ENCODE results near the gene CACNB4. TPM values are rescaled to one million over a fixed set of nuclear protein-coding genes. Genes with fewer than 3 reads are reported as not detected.
"Not testable (repeated sequence)": the region's sequence is repeated elsewhere in the genome, so short reads cannot be mapped to it uniquely, and the experiment has no call there.

Gene CACNB4
- total RNA-seq, 2 experiments from 2014 or later: 0.36 to 0.71 TPM

DNA sequence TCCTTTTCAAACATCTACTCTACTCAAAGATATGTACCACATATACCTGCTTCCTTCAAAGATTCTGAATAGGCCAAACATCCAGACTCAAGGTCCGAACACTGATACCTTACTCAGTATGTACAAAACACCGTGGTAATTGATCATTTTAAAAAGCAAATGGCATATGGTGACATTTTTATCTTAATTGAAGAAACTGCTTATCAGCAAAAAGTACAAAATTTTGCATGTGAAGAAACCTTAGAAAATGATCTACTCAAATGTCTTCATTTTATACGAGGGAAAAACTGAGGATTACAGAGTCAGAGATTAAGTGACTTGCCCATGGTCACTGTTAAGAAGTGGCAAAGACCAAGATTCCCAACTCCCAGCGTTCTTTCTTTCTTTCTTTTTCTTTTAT, 133.0 kb downstream of the CACNB4 start:
- Mint-ChIP-seq H3K36me3 (no peaks in the 10 kb centered on the region), H3K27me3 (no peaks in the 10 kb centered on the region), H3K27ac (no peak overlapping the region), H3K4me1 (no peaks in the 10 kb centered on the region), H3K4me3 (no peak overlapping the region), H3K9me3 (no peaks in the 10 kb centered on the region)
- ATAC-seq (ENCODE audit: low read depth) (no peak), DNase-seq (no peak)
- POLR2A ChIA-PET: no interaction called here

DNA sequence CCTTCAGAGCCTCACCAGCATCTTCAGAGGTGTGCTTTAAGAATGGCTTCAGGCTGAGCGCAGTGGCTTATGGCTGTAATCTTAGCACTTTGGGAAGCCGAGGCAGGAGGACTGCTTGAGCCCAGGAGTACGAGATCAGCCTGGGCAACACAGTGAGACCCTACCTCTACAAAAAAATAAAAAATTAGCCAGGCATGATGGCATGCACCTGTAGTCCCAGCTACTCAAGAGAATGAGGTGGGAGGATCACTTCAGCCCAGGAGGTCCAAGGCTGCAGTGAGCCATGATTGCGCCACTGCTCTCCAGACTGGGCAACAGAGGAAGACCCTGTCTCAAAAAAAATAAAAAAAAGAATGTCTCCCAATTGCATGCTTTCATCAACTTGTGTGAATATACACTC, 137.3 kb downstream of the CACNB4 start:
- no peak for ATAC-seq (ENCODE audit: low read depth)
- DNase-seq: no peak
- Mint-ChIP-seq H3K36me3 (no peaks in the 10 kb centered on the region), H3K27me3 (no peaks in the 10 kb centered on the region), H3K9me3 (no peaks in the 10 kb centered on the region), H3K4me1 (no peaks in the 10 kb centered on the region), H3K4me3 (no peak overlapping the region), H3K27ac (no peak overlapping the region)
- POLR2A ChIA-PET: no interaction called here

DNA sequence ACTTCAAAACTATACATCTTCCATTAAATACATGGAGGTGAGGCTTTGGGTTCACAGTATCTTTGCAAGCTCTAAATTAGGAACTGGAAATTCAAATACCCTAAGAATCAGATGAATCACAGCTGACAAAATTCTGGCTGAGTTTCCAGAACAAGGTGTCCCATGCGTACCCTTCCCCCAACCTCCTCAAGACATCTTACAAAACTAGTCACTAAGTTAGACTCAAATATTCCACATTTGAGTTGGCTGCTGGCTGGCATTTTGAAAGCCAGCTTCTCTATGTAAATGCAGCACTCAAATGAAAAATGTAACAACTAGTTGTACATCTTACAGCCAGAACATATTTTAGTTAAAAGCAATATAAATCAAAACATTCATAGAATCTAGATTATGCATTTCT, 139.6 kb downstream of the CACNB4 start:
- no peaks in the 10 kb centered on the region for H3K36me3 Mint-ChIP-seq
- ATAC-seq (ENCODE audit: low read depth): no peak
- H3K27ac Mint-ChIP-seq: no peak overlapping the region
- no peaks in the 10 kb centered on the region for H3K4me1 Mint-ChIP-seq
- H3K4me3 Mint-ChIP-seq: no peak overlapping the region
- no peak for DNase-seq
- no peaks in the 10 kb centered on the region for H3K9me3 Mint-ChIP-seq
- H3K27me3 Mint-ChIP-seq: no peaks in the 10 kb centered on the region
- POLR2A ChIA-PET: no interaction called here

DNA sequence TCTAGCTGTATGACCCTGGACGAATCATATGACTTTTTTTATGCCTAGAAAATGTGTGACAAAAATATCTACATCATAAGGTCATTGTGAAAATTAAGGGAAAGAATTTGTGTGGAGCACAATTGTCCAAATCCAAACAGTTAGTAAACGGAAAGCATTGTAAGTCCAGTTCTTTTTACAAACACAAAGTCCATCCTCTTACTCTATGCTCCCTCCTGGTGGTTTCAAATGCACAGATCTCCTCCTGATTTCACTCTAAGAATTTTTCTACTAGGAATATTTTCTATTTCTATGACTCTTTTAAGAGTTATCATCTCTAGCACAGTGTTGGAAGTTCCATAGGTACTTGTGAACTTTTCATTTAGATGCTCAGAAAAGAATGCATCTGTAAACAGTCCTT, 145.4 kb downstream of the CACNB4 start:
- H3K27me3 Mint-ChIP-seq: peaks cover 8% of the 10 kb centered on the region
- DNase-seq: no peak
- POLR2A ChIA-PET: no interaction called here
- no peaks in the 10 kb centered on the region for H3K9me3 Mint-ChIP-seq
- ATAC-seq (ENCODE audit: low read depth): no peak
- H3K4me3 Mint-ChIP-seq: no peak overlapping the region
- no peaks in the 10 kb centered on the region for H3K4me1 Mint-ChIP-seq
- H3K27ac Mint-ChIP-seq: no peak overlapping the region
- H3K36me3 Mint-ChIP-seq: no peaks in the 10 kb centered on the region

DNA sequence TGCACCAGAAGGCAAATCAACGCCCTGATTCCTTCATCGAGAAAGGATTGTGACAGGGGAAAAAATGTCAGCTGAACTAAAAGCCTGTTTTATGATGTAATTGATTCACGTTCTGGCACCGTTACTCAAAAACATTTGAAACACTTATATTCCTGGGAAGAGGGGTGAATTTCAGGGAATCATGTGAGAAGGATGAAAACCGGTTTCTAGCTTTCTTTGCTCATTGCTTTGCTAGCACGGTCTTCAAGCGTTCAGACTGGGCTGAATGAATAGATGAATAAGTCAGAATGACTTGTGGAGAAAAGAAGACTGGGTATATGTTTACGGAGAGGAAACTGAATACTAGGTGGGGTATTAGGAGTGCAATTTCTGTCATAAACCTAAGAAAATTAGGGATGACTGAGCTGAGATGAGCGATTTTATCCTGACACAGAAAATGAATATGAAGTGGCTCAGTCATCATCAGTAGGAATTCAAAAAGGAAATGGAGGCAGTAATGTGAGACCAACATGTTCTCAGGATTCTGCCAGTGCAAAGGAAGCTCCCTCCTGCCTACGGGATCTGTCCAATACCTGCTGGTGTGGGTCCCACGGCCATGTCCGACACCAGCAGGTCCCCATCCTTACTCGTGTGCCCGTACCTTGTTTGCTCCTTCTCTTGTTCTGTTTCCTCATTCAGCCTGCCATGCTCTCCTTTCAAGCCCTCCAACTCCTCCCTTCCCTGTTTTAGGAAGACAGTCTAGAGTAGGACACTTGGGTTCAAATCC, 146.0 kb downstream of the CACNB4 start:
- no peaks in the 10 kb centered on the region for H3K4me1 Mint-ChIP-seq
- POLR2A ChIA-PET: no interaction called here
- no peaks in the 10 kb centered on the region for H3K9me3 Mint-ChIP-seq

DNA sequence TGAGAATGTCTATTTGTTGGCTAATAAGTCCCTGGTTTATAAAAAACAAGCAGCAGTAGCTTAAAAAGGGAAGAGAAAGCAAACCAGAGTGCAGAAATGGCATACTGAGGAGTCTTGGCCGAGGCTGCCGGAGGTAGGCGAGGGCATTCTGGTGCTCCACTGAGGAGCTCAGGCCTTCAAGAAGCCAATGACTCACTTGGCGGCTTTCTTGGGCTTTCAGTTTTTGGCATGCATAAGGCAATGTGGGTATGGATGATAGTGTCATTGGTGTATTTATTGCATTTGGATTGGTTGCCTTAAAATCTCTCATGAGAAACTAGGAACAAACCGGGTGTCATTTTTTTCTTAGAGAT, 151.1 kb downstream of the CACNB4 start:
- H3K27ac Mint-ChIP-seq: no peak overlapping the region
- peaks cover 3% of the 10 kb centered on the region for H3K9me3 Mint-ChIP-seq
- no peak overlapping the region for H3K4me3 Mint-ChIP-seq
- H3K27me3 Mint-ChIP-seq: peaks cover 5% of the 10 kb centered on the region
- no peak for DNase-seq
- H3K36me3 Mint-ChIP-seq: no peaks in the 10 kb centered on the region
- H3K4me1 Mint-ChIP-seq: peaks cover 3% of the 10 kb centered on the region
- POLR2A ChIA-PET: no interaction called here
- ATAC-seq (ENCODE audit: low read depth): no peak

More for the DNA sequence above, 146.0 kb downstream of the CACNB4 start:
- H3K27ac Mint-ChIP-seq: no peak overlapping the region
- H3K36me3 Mint-ChIP-seq: no peaks in the 10 kb centered on the region
- ATAC-seq (ENCODE audit: low read depth) (no peak), DNase-seq (no peak)
- peaks cover 8% of the 10 kb centered on the region for H3K27me3 Mint-ChIP-seq
- no peak overlapping the region for H3K4me3 Mint-ChIP-seq

DNA sequence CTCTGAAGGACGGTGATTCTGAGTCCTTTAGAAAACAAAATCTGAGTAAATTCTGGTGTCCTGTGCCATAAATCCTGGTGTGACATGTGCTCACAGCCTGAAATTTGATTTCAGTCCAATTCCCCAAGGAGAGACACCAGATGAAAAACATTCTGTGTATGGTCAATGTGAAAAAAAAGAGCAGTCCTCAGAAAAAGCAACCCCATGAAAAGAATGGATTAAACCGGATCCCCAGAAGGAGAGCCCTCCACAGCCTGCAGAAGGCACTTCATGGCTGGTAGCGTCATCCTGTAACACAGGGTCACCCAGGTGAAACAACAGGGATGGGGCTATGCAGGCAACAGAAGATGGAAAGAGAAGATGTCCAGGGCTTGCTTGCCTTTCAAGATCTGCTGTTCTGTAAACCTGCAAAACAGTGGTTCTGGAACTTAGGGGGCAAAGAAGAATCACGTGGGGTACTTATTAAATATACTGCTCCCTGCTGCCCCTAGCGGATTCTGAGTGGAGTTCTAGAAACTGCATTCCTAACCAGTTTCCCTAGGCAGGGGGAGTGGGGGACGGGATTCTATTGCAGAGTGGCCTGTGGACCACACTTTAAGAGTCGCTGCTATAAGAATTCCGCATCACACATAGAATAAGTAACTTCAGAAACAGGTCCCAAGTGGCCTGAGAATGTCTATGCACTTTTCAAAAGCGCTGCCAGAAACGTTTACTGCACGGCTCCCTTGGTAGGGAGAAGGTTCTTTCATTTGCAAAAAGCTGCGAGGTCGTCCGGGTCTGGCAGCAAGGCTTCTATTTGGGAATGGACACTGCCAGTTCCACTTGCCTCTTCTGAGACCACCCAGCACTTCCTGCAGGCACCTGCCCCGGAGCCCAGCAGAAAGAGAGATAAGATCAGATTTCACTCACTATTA, 151.7 kb downstream of the CACNB4 start:
- Mint-ChIP-seq H3K36me3 (no peaks in the 10 kb centered on the region), H3K27me3 (peaks cover 5% of the 10 kb centered on the region), H3K9me3 (peaks cover 5% of the 10 kb centered on the region), H3K27ac (no peak overlapping the region), H3K4me1 (peaks cover 3% of the 10 kb centered on the region), H3K4me3 (no peak overlapping the region)
- POLR2A ChIA-PET: no interaction called here
- ATAC-seq (ENCODE audit: low read depth) (peak; percentile 30), DNase-seq (no peak)

DNA sequence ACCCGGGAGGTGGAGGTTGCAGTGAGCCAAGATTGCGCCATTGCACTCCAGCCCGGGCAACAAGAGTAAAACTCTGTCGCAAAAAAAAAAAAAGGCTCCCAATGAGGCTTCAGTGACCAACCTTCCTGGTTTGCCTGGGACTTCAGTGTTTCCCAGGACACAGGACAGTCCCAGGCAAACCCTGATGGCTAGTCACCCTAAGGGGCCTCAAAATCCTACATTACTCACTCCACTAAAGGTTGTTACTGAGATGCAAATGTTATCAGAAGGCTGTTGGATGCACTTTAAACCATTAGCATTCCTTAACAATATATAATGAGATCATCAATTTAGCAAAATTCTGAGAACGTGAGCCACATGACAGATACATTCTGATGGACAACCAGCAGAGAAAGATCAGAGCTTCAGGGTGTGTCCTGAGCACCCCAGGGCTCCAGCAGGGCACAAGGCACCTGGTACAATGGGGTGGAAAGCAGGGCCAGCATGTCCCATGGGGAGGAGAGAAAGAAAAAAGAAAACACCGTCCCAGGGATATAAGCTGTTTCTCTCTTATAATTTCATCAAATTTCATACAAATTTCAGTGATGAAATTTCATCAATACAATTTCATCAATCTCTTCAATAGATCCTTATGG, 152.5 kb downstream of the CACNB4 start:
- H3K9me3 Mint-ChIP-seq: peaks cover 9% of the 10 kb centered on the region
- DNase-seq (no peak), ATAC-seq (ENCODE audit: low read depth) (no peak)
- H3K27me3 Mint-ChIP-seq: peaks cover 5% of the 10 kb centered on the region
- H3K27ac Mint-ChIP-seq: no peak overlapping the region
- POLR2A ChIA-PET: no interaction called here
- H3K4me3 Mint-ChIP-seq: no peak overlapping the region
- no peaks in the 10 kb centered on the region for H3K36me3 Mint-ChIP-seq
- H3K4me1 Mint-ChIP-seq: peaks cover 3% of the 10 kb centered on the region

DNA sequence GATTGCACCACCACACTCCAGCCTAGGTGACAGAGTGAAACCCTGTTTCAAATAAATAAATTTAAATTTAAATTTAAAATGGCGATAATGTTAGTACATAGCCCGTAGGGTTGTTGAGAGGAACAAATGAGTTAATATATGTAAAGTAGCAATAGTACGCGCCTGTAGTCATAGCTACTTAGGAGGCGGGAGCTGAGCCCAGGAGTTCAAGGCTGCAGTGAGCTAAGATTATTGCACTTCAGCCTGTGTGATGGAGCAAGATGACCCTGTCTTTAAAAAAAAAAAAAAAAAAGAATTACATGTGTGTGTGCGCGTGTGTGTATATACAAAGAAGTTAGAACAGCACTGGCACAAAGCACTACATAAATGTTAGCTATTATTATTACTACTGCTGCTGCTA, 153.2 kb downstream of the CACNB4 start:
- Mint-ChIP-seq H3K9me3 (peaks cover 9% of the 10 kb centered on the region), H3K27ac (no peak overlapping the region), H3K4me1 (peaks cover 3% of the 10 kb centered on the region), H3K4me3 (no peak overlapping the region), H3K36me3 (no peaks in the 10 kb centered on the region), H3K27me3 (peaks cover 2% of the 10 kb centered on the region)
- no peak for DNase-seq
- no peak for ATAC-seq (ENCODE audit: low read depth)
- POLR2A ChIA-PET: no interaction called here

DNA sequence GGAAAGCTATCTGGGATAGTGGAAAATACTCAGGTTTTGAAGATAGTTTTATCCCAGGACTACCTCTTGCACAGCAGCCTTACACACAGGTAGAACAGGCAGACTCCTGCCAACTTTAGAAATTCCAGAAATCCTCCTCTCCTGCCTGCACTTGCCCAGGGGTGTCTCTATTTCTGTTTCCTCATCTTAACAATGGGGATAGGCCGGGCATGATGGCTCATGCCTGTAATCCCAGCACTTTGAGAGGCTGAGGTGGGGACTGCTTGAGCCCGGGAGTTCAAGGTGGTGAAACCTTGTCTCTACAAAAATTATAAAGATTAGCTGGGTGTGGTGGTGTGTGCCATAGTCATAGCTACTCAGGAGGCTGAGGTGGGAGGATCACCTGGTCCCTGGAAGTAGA, 153.7 kb downstream of the CACNB4 start:
- POLR2A ChIA-PET: no interaction called here
- Mint-ChIP-seq H3K36me3 (no peaks in the 10 kb centered on the region), H3K27ac (no peak overlapping the region), H3K4me1 (peaks cover 3% of the 10 kb centered on the region), H3K9me3 (peaks cover 9% of the 10 kb centered on the region), H3K27me3 (peaks cover 2% of the 10 kb centered on the region), H3K4me3 (no peak overlapping the region)
- ATAC-seq (ENCODE audit: low read depth): no peak
- no peak for DNase-seq

DNA sequence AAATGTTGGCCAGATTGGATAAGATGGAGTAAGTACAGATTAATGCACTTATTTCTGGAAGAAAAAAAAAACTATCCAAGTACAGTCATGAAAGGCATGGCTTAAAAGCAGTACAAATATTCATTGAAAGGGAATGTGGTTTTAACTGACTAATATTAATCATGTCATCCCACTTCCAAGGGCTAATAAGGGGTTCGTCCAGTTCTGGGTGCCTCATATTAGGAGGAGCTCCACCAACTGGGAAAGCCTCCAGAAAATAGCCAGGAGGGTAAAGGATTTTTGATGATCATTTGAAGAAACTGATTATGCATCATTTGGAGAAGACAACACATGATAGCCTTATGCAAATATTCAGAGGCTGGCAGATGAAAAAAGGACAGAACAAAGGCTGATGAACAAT, 155.4 kb downstream of the CACNB4 start:
- ATAC-seq (ENCODE audit: low read depth): no peak
- no peak overlapping the region for H3K4me3 Mint-ChIP-seq
- H3K4me1 Mint-ChIP-seq: peaks cover 3% of the 10 kb centered on the region
- H3K27me3 Mint-ChIP-seq: peaks cover 10% of the 10 kb centered on the region
- no peak overlapping the region for H3K27ac Mint-ChIP-seq
- POLR2A ChIA-PET: interaction anchor here (0.6 kb wide), 1 partner anchor 365 kb away, joined by 3 read pairs; no protein-coding TSS in a partner anchor
- no peaks in the 10 kb centered on the region for H3K36me3 Mint-ChIP-seq
- peaks cover 9% of the 10 kb centered on the region for H3K9me3 Mint-ChIP-seq
- no peak for DNase-seq

DNA sequence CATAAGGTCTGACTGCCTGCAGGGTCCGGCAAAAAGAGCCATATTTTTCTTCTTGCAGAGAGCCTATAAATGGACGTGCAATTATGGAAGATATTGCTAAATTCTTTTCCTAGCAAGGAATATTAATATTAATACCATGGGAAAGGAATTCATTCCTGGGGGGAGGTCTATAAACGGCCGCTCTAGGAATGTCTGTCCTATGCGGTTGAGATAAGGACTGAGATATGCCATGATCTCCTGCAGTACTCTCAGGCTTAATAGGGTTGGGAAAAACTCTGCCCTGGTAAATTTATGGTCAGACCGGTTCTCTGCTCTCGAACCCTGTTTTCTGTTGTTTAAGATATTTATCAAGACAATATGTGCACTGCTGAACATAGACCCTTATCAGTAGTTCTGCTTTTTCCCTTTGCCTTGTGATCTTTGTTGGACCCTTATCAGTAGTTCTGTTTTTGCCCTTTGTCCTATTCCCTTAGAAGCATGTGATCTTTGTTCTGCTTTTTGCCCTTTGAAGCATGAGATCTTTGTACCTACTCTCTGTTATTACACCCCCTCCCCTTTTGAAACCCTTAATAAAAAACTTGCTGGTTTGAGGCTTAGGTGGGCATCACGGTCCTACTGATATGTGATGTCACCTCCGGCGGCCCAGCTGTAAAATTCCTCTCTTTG, 156.2 kb downstream of the CACNB4 start:
- H3K27ac Mint-ChIP-seq: not testable (repeated sequence)

DNA sequence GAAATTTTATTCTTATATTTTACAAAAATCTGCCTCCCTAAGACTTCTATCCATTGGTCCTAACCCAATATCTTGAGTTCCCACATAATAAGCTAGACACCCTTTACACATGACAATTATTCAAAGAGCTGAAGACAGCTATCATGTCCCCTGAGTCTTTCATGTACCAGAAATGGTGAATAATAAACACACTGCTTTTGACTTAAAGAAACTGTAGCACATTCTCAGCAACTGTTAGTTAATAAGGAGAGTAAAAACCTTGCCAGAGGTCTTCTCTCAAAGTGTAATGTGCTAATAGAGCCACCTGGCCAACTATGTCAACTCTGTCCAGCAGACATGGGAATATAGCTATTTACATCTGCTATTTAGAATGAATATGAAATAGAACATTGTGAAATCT, 160.9 kb downstream of the CACNB4 start:
- Mint-ChIP-seq H3K4me1 (no peaks in the 10 kb centered on the region), H3K27ac (no peak overlapping the region), H3K36me3 (no peaks in the 10 kb centered on the region), H3K4me3 (no peak overlapping the region), H3K27me3 (peaks cover 10% of the 10 kb centered on the region), H3K9me3 (peaks cover 9% of the 10 kb centered on the region)
- DNase-seq: no peak
- ATAC-seq (ENCODE audit: low read depth): no peak
- POLR2A ChIA-PET: no interaction called here

More for the DNA sequence above, 156.2 kb downstream of the CACNB4 start:
- H3K27me3 Mint-ChIP-seq: peaks cover 10% of the 10 kb centered on the region
- H3K4me1 Mint-ChIP-seq; H3K4me3 Mint-ChIP-seq; H3K9me3 Mint-ChIP-seq; POLR2A ChIA-PET; DNase-seq; H3K36me3 Mint-ChIP-seq; ATAC-seq (ENCODE audit: low read depth): not testable (repeated sequence)

All from activated naive CD8-positive, alpha-beta T cell treated with anti-CD3 and anti-CD28 coated beads, Interleukin-2, amount 10 ng/mL, durations not matched to agents 7 days and 5 days (primary cell).